Right renal cortex interstitium (tissue), 3 donors: ENCODE data around the gene DNAJC27. TPM values are rescaled to one million over a fixed set of nuclear protein-coding genes. Genes with fewer than 3 reads are reported as not detected.
"Not testable (repeated sequence)": the region's sequence is repeated elsewhere in the genome, so short reads cannot be mapped to it uniquely, and the experiment has no call there.

Experiments
- DNase-seq, 3 donors: peaks; one replicate each; pipeline ENCODE4 v3.0.0-alpha.2; 2013; ENCODE audit warnings: low read depth in 3 of 3, low spot score in 2 of 3
- polyA plus RNA-seq, 3 donors: library from polyadenylated mRNA; unstranded; fragments of 120-200 nt; gene quantifications; one replicate each; pipeline ENCODE4 v1.2.1, GENCODE V29; 2013; ENCODE audit not compliant: insufficient read length in 3 of 3

DNAJC27 gene
- polyA plus RNA-seq: 10 to 100 TPM in 1 of 3 donors, 1 to 10 TPM in 2; 7.1 to 10.5 (median 10.0) TPM

GRCh38 chr2:24971536-24972314 is at the start of gene DNAJC27:
Gene DNAJC27 (minus strand): TSS chr2:24971955. CDS start chr2:24971904, 51 bp downstream.
- peak; percentile 94 to 95 (median 95) for DNase-seq

- DNase-seq: no peak
These were observed 46.9 kb upstream of the DNAJC27 start for GRCh38 chr2:25018681-25019080.

GRCh38 chr2:25014631-25015030 is 42.9 kb upstream of the DNAJC27 start:
- DNase-seq: no peak

DNA sequence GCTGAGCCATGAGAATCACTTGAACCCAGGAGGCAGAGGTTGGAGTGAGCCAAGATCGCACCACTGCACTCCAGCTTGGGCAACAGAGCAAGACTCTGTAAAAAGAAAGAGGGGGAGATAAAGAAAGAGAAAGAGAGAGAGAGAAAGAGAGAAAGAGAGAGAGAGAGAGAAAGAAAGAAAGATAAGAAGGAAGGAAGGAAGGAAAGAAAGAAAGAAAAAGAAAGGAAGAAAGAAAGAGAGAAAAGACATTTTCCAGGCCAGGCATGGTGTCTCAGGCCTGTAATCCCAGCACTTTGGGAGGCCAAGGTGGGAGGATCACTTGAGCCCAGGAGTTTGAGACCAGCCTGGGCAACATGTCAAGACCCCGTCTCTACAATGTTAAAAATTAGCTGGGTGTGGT is 39.6 kb upstream of the DNAJC27 start:
- DNase-seq: not testable (repeated sequence)

DNA sequence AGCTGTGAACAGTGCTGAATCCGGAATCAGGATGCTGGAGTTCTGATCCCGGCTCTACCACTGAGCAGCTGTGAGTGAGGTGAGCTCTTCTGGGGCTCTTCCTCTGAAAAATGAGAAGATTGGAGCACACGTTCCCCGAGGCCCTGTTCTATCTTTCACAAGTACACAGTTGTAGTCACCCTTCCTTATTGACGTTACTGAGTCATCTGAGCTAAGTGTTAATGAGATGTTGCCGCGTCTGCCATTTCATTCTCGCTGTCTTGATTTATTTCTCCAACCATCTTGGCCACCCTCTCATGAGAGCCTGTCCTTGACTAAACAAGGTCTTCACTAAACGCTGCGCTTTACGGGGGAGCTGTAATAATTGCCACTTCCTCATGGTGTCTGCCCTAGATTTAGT is 38.2 kb upstream of the DNAJC27 start:
- no peak for DNase-seq

- no peak for DNase-seq
These were observed 30.3 kb upstream of the DNAJC27 start for GRCh38 chr2:25002066-25002465.

DNA sequence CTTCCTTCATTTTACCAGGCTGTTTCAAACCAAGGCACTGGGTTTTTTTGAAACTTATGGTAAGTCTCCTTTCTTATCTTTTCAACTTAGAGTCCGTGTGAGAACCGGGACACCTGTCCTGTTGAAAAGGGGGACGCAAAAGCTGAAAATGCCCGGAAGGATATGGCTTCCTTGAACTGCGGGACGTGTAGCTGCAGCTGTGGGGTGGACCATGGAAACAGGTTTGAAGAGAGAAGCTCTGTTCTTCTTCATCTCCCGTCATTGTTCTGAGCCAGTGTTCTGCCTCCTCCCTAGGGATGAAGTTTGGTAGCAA is 29.5 kb upstream of the DNAJC27 start:
- DNase-seq: no peak

GRCh38 chr2:25000503-25001324 is 29.0 kb upstream of the DNAJC27 start:
- DNase-seq: no peak

- DNase-seq: no peak
These were observed 28.3 kb upstream of the DNAJC27 start for GRCh38 chr2:25000036-25000435.

DNA sequence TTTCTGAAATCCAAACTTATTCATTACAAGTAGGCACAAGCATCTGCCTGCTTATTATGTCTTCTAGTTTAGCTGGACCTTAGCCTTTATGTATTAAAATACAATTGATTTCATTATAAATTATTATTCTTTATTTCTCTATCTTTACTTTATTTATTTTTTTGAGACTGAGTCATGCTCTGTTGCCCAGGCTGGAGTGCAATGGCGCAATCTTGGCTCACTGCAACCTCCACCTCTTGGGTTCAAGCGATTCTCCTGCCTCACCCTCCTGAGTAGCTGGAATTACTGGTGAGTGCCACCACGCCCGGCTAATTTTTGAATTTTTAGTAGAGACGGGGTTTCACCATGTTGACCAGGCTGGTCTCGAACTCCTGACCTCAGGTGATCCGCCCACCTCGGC is 27.3 kb upstream of the DNAJC27 start:
- DNase-seq: not testable (repeated sequence)

- no peak for DNase-seq
These were observed 22.5 kb upstream of the DNAJC27 start for GRCh38 chr2:24994146-24994724.

DNA sequence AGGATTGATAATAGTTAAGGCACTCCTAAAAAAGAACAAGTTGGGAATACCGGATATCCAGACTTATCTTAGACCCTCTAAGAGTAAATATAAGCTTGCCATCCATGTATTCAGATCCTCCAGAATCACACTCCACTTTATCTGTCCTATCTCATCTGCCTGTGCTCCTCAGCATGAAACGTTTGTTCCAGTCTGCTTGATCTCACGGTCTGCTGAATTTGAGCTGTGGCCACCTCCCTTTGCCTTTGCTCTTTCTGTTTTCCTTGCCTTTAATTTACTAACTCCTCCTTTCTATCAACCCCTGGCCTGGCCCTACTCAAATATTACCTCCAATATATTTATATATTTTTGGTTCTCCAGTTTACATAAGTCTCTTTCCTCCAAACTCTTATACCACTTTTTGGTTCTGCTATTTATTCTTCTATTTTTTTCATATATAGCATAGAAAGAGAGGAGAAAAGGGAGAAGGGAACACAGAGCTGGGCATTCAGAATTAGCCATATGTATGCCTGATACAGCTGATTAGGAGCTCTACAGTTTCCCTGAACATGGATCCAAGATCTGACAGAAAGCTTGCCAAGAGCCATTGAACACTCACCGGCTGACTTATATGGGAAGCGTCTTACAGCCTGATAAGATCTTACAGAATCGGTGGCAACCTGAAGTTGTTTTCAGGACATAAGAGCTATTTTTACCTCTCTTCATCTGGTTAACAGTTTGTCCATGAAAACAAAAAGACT is 21.8 kb upstream of the DNAJC27 start:
- no peak for DNase-seq

DNA sequence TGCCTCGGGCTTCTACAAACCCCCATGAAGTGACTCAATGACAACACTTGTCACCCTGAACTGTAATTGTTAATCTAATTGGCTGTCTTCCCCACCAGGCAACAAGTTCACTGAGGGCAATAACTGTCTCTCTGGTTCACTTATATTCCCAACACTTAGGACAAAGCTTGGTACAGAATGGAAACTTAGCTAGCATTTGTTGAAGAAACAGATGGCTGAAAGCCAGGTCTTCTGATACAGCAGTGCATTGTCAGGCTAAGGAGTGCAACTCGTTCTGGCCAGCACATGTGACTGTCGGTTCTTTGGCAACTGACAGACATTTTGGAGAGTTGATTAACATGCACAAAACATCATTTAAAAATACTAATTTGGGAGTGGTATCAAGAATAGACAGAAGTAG is 14.6 kb upstream of the DNAJC27 start:
- DNase-seq: no peak

- DNase-seq: no peak
These were observed 13.8 kb upstream of the DNAJC27 start for GRCh38 chr2:24985511-24985910.

- DNase-seq: peak; percentile 53 to 80 (median 58)
These were observed 13.2 kb upstream of the DNAJC27 start for GRCh38 chr2:24984912-24985311.

DNA sequence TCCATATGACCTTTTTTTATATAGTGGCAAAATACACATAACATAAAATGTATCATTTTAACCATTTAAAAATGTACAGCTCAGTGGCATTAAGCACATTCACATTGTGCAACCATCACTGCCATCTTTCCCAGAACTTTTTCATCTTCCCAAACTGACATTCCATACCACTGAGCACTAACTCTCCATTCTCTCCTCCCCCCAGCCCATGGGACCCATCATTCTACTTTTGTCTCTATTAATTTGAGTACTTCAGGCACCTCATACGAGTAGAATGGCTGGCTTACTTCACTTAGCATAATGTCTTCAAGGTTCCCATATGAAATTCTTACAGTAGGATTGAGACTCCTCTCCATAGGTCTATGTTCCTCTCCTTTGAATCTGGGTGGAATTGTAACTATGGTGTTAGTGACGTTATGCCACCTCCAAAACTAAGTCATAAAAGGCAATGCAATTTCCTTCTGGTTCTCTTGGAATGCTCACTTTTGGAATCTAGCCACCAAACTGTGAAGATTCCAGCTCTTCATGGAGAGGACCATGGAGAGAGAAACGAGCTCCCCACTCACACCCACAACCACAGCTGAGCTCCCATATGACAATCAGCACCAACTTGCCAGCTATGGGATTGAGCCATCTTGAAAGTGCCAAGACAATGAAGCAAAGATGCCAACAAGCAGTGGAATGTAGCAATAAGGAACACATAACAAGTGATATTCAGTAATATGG is 9.8 kb upstream of the DNAJC27 start:
- DNase-seq: no peak

GRCh38 chr2:24978661-24979060 is 6.9 kb upstream of the DNAJC27 start:
- no peak for DNase-seq

DNA sequence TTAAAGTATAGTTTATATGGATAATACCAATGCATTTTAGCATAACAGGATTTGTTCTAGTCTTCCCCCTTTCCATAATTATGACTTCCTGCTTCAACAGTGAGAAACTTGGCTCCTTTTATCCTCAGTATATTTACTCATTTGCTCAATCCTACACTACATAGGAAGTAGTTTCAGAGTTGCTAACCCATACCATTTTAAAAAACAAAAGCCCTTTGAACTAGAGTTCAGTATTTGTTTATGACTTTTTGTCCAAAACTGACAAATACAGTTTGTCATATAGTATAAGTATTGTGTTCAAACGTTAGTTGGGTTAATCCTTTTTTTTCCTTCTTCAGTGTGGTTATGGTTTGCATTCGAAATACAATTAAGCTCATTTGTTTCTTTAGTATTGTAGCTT is 5.9 kb upstream of the DNAJC27 start:
- DNase-seq: no peak

DNA sequence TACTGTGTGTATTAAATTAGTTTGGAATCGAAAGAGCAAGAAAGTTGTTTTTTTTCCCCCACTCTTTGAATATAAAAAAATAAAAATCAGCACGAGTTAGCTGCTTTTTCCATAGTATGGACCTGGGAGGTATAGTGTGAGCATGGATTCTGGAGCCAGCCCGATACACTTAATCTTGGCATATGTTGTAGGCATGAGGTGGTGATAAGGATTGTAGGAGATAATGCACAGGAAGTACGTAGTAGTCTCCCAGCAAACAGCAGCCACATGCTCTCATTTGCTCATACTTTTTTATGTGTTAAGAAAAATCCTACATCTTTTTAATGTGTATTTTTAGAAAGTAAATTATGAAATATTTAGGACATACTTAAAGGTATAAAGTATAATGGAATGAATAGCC is 2.1 kb upstream of the DNAJC27 start:
- DNase-seq: no peak

DNA sequence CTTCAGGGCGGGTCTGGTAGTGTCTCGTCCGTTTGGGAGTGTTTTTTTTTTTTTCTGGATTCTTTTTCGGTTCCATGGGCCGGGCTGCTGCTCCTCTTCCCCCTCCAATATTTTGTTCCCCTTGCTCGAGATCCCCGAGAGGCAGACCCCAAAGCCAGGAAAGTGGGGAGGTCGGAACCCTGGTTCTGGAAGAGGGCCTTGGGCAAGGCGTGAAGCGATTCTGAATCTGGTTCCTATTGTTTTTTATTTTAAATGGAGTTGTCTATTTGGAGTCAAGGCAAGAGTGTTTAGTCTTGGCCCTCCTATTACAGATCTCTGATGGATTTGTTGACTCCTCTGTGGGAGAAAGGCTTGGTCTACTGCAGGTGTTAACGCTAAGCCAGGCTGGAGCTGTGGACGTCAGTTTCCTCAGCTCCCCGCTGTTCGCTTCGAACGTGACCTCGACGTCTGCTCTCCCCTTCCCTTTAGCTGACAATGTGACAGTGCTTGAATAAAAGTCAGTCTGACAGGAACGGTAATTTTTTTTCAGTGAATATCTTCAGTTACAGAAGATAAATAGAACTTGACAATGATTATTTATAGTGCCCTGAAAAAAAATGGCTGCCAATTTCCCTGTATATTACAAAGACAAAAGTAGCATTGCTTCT is 683 bp upstream of the DNAJC27 start:
- peak; percentile 49 to 57 (median 50) for DNase-seq
